Stimulated activated CD8-positive, alpha-beta memory T cell treated with anti-CD3 and anti-CD28 coated beads, Interleukin-12 subunit alpha, Interleukin-12 subunit beta, amount 100 ng/mL, for 24 hours (primary cell): Measurements from ENCODE around the gene PPM1N.

Experiments used
- DNase-seq: peaks from one replicate; pipeline ENCODE4 v3.0.0-alpha.2; 2020; ENCODE audit errors: extremely low read depth

Gene PPM1N

DNA sequence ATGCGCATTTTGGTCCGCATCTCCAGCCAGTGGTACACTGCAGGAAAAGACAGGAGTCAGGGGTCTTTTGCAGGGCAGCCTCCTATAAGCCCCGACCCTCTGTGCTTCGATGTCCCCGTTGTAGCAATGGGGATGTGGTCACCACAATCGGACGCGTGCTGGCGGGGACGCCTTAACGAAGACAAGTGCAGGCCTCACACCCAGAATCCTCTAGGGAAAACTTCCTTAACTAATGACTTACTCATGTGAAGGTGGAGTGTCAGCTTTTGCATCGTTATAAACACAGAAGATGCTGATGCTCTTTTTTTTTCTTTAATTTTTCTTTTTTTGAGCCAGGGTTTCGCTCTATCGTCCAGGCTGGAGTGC is 31.2 kb downstream of the PPM1N start:
- DNase-seq = no peak

DNA sequence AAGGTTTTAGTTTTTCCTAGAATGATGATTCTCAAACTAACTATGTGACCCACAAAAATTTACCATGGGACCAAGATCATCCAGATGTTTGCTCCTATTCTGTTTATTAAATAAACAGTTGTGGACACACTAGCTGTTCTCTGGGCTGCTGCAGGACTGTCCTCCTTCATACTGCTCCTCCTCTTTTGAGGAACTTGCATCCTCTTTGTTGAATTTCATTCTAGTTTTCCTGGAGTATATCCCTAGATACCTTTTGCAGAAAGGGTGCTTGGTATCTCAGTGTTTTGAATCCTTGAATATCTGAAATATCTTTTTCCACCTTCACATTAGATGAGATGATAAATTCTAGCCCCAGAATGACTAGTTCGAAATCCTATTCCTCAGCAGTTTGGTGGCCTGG is 33.1 kb downstream of the PPM1N start:
- no peak for DNase-seq

DNA sequence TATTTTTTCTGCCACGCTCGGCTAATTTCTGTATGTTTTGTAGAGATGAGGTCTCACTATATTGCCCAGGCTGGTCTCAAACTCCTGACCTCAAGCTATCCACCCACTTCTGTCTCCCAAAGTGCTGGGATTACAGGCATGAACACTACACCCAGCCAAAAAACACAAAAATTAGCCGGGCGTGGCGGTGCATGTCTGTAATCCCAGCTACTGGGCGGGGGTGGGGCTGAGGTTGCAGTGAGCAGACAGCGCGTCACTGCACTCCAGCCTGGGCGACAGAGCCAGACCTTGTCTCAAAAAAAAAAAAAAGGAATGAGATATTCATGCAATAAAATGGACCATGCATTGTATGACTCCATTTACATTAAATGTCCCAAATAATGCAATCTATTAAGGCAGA is 41.2 kb downstream of the PPM1N start:
- DNase-seq = no peak

DNA sequence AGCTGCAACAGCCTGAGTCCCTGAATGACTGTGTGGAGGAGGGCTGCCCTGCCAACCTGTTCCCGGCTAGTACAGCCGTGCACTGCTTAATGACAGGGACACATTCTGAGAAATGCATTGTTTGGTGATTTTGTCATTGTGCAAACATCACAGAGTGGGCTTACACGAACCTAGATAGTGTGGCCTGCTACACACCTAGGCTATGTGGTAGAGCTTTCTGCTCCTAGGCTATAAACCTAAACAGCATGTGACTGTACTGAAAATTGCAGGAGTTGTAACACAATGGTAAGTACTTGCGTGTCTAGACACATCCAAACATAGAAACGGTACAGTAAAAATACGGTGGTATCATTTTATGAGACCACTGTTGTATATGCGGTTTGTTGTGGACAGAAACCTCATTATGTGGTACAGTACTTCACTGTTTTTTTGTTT is 44.0 kb downstream of the PPM1N start:
- DNase-seq = no peak

DNA sequence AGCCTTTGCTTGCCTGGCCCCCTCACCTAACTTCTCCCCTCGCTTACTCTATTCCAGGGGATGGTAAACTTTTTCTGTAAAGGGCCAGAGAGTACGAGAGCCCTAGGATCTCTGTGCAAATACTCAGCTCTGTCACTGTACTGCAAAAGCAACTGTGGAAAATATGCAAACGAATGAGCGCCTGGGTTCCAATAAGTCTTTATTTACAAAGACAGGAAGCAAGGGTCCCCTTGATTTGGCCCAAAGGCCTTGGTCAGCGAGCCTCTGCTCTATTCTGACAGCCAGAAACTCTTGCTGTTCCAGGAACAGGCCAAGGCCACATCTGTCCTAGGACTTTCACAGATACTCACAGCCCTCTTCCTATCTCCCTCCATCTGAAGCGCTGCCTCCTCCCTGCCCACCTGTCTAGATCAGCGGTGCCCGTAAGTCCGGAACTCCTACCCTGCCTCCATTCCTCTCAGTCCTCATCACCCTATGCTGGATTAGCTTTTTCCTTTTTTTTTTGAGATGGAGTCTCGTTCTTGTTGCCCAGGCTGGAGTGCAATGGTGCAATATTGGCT is 49.0 kb downstream of the PPM1N start:
- no peak for DNase-seq

DNA sequence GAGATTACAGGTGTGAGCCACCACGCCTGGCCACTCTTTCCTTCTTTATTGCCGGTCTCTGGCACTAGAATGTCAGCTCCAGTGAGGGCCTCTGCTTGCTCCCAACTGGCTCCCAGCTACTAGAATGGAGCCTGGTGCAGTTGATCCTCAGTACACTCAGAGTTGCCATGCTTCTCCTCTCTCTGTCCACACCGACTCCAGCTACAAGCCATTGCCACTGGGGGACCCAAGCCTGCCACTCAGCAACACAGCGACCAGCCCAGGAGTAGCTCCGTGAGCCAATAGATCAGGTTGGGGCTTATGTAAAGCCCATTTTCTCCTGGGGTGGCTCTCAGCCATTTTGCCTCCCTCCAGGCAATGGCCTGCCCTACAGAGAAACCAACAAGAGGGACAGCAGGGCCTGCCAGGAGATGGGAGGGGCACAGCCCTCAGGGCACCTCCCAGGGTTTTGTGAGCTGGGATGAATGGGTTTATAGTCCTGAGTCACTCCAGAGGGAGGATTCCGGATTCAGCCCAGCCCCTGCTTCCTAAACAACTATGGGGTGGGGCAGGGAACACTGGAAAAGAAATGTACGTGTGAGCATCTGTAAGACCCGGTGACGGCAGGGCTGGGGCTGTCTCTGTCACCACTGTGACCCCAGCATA is 49.8 kb downstream of the PPM1N start:
- no peak for DNase-seq
